HepG2 (cell line): ENCODE measurements around the gene ST3GAL2. TPM values are rescaled to one million over a fixed set of nuclear protein-coding genes. Genes with fewer than 3 reads are reported as not detected.
A peak's percentile ranks its signal among the peaks of the same experiment; 100 is the strongest.

Source experiments
- BATF2 ChIP-seq: sonication (generic); formaldehyde crosslinking; IDR thresholded peaks from 2 replicates; pipeline ENCODE4 v1.8.0; 2022; ENCODE audit warnings: mild to moderate bottlenecking, missing genetic modification reagents, moderate library complexity
- GATAD1 ChIP-seq: IDR thresholded peaks from 2 replicates; pipeline ENCODE4 v1.6.1; 2016; ENCODE audit warnings: missing genetic modification reagents, missing compliant biosample characterization
- HNF4A ChIP-seq: sonication (generic); formaldehyde crosslinking; IDR thresholded peaks from 2 replicates; pipeline ENCODE4 v1.4.0; 2020; ENCODE audit warnings: missing genetic modification reagents
- HNRNPK ChIP-seq: fragments of 200-400 bp; formaldehyde crosslinking; IDR thresholded peaks from 2 replicates; pipeline ENCODE4 v1.6.1; 2018; ENCODE audit warnings: low read length, low read depth, moderate library complexity, mild to moderate bottlenecking; ENCODE audit not compliant: poor library complexity, severe bottlenecking
- MLLT10 ChIP-seq: sonication (generic); formaldehyde crosslinking; IDR thresholded peaks from 2 replicates; pipeline ENCODE4 v1.4.0; 2020; ENCODE audit warnings: missing genetic modification reagents
- NR3C1 ChIP-seq: sonication (generic); formaldehyde crosslinking; IDR thresholded peaks from 2 replicates; pipeline ENCODE4 v1.4.0; 2020; ENCODE audit warnings: missing genetic modification reagents
- POLR2G ChIP-seq: fragments of 200-400 bp; formaldehyde crosslinking; IDR thresholded peaks from 2 replicates; pipeline ENCODE4 v1.6.1; 2018; ENCODE audit warnings: mild to moderate bottlenecking, low read depth, low read length, moderate library complexity
- RELA ChIP-seq: sonication (generic); formaldehyde crosslinking; IDR thresholded peaks from 2 replicates; pipeline ENCODE4 v1.4.0; 2020; ENCODE audit warnings: missing genetic modification reagents
- RXRB ChIP-seq: IDR thresholded peaks from 2 replicates; pipeline ENCODE4 v1.6.1; 2016; ENCODE audit warnings: borderline replicate concordance, missing genetic modification reagents, missing compliant biosample characterization
- SIN3B ChIP-seq: fragments of 150-350 bp; IDR thresholded peaks from 2 replicates; pipeline ENCODE4 v1.6.1; 2014; ENCODE audit warnings: low read length
- SP4 ChIP-seq: sonication (generic); formaldehyde crosslinking; IDR thresholded peaks from 2 replicates; pipeline ENCODE4 v1.8.1; 2023; ENCODE audit warnings: mild to moderate bottlenecking, missing genetic modification reagents
- TARDBP ChIP-seq: sonication (generic); formaldehyde crosslinking; IDR thresholded peaks from 2 replicates; pipeline ENCODE4 v1.8.0; 2022; ENCODE audit warnings: mild to moderate bottlenecking, missing genetic modification reagents
- THAP11 ChIP-seq: IDR thresholded peaks from 2 replicates; pipeline ENCODE4 v1.6.1; 2016; ENCODE audit warnings: missing biosample characterization, missing genetic modification reagents
- ZNF224 ChIP-seq: sonication (generic); formaldehyde crosslinking; IDR thresholded peaks from 2 replicates; pipeline ENCODE4 v1.5.0; 2020; ENCODE audit warnings: mild to moderate bottlenecking, missing genetic modification reagents
- ZNF629 ChIP-seq: sonication (generic); formaldehyde crosslinking; conservative IDR thresholded peaks from 2 replicates; pipeline ENCODE4 v1.5.0; 2020; ENCODE audit warnings: missing genetic modification reagents
- ZNF766 ChIP-seq: sonication (generic); formaldehyde crosslinking; IDR thresholded peaks from 2 replicates; pipeline ENCODE4 v1.5.0; 2020; ENCODE audit warnings: missing genetic modification reagents, borderline replicate concordance
- ZZZ3 ChIP-seq: sonication (generic); formaldehyde crosslinking; IDR thresholded peaks from 2 replicates; pipeline ENCODE4 v1.4.0; 2020; ENCODE audit warnings: missing genetic modification reagents, mild to moderate bottlenecking, borderline replicate concordance
- polyA plus RNA-seq, 8 experiments: library from polyadenylated mRNA; depleted of rRNA in 3 of 8; stranded (reverse) in 7 of 8; unstranded in 1 of 8; fragments of >200 nt; fragmentation: Illumina TruSeq in 4 of 8; extraction: Trizol in 4 of 8; gene quantifications; 2 replicates each; pipeline versions ENCODE4 v1.2.1 to v1.2.3, GENCODE V29; 2011 to 2016; ENCODE audit warnings: low read depth in 4 of 8, missing spikeins in 1 of 8, mixed read lengths in 1 of 8; ENCODE audit not compliant: insufficient read depth in 1 of 8
- total RNA-seq, 5 experiments: library from RNA; depleted of rRNA; stranded (reverse); fragments of >200 nt; fragmentation: Illumina TruSeq; extraction: Trizol; gene quantifications; 2 replicates each; pipeline ENCODE4 v1.2.3, GENCODE V29; 2016; ENCODE audit warnings: low read depth in 1 of 5
- TF ChIP-seq, protein P1 (sequence below): sonication (generic); formaldehyde crosslinking; conservative IDR thresholded peaks from 2 replicates; pipeline ENCODE4 v1.8.1; 2023; ENCODE audit warnings: missing genetic modification reagents
- TF ChIP-seq, protein P2 (sequence below): sonication (generic); formaldehyde crosslinking; IDR thresholded peaks from 2 replicates; pipeline ENCODE4 v1.5.0; 2020; ENCODE audit warnings: mild to moderate bottlenecking, missing genetic modification reagents
- TF ChIP-seq, protein P3 (sequence below): sonication (generic); formaldehyde crosslinking; IDR thresholded peaks from 2 replicates; pipeline ENCODE4 v1.4.0; 2020; ENCODE audit warnings: missing genetic modification reagents

ST3GAL2 gene
- total and polyA plus RNA-seq, 2 of the 13 experiments (the other 11 are each of a cell fraction or from before 2014, with no cell fraction given), result 16.3 to 24.9 TPM

DNA sequence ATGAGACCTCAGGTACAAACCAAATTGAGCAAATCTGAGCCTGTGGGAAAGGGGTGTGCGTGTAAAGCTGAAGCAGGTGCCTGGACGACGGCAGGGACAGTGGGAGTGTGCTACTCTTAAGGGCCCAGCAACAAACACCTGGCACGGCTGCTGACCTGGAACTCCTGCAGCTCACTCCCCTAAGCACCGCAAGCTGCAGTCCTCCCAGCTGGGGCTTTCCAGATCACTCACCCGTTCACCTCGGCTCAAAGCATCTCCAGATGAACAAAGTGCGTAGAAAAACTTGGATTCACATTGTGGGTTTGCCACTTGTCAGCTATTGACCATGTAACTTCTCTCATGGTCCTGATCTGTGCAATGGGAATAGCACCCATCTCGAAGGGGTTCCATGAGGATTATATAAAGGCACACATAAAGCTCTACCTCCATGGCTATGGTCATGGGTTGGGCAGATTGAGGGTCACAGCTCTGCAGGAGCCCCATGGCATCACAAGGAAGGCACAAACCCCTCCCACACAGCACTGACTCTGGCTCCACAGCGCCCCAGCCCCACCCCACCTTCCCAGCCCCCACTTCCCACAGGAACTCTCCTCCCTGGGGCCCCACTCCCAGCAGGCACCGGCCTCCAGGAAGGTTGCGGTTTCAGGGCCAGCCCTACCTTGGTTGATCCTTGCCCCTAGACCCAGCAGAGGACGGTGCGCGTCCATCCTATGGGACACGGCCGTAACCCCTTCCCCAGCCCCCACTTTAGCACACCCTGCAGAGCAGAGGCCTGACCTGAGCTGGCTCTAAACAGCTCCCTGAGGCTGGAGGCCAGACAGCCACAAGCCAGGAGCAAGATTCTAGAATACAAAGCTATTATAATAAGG is 21.9 kb downstream of the ST3GAL2 start (continued):
- TF ChIP-seq MLLT10 (CRISPR knock-in tag), result no peak
- peak; percentile 76 for TF ChIP-seq THAP11 (CRISPR knock-in tag)
- no peak for TF ChIP-seq GATAD1
- TF ChIP-seq HNRNPK, result no peak
- TF ChIP-seq NR3C1, result no peak
- 0 out of 2 replicates have a peak, but pooled peaks have one; percentile 33 for TF ChIP-seq BATF2 (CRISPR knock-in tag)
- peak; percentile 42 for TF ChIP-seq ZNF629
- TF ChIP-seq POLR2G, result no peak
- TF ChIP-seq, protein P1, sequence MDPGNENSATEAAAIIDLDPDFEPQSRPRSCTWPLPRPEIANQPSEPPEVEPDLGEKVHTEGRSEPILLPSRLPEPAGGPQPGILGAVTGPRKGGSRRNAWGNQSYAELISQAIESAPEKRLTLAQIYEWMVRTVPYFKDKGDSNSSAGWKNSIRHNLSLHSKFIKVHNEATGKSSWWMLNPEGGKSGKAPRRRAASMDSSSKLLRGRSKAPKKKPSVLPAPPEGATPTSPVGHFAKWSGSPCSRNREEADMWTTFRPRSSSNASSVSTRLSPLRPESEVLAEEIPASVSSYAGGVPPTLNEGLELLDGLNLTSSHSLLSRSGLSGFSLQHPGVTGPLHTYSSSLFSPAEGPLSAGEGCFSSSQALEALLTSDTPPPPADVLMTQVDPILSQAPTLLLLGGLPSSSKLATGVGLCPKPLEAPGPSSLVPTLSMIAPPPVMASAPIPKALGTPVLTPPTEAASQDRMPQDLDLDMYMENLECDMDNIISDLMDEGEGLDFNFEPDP (CRISPR knock-in tag), result no peak
- no peak for TF ChIP-seq RELA (CRISPR knock-in tag)
- no peak for TF ChIP-seq ZNF766 (CRISPR knock-in tag)
- TF ChIP-seq RXRB (CRISPR knock-in tag), result peak; percentile 32; the same call in 1 of the 2 replicates
- TF ChIP-seq, protein P2, sequence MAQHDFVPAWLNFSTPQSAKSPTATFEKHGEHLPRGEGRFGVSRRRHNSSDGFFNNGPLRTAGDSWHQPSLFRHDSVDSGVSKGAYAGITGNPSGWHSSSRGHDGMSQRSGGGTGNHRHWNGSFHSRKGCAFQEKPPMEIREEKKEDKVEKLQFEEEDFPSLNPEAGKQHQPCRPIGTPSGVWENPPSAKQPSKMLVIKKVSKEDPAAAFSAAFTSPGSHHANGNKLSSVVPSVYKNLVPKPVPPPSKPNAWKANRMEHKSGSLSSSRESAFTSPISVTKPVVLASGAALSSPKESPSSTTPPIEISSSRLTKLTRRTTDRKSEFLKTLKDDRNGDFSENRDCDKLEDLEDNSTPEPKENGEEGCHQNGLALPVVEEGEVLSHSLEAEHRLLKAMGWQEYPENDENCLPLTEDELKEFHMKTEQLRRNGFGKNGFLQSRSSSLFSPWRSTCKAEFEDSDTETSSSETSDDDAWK (CRISPR knock-in tag), result no peak
- peak; percentile 79 for TF ChIP-seq TARDBP (CRISPR knock-in tag)
- TF ChIP-seq SIN3B, result no peak
- TF ChIP-seq HNF4A (CRISPR knock-in tag), result peak; percentile 75
- peak; percentile 14; the same call in 1 of the 2 replicates for TF ChIP-seq SP4 (CRISPR knock-in tag)
- TF ChIP-seq, protein P3, sequence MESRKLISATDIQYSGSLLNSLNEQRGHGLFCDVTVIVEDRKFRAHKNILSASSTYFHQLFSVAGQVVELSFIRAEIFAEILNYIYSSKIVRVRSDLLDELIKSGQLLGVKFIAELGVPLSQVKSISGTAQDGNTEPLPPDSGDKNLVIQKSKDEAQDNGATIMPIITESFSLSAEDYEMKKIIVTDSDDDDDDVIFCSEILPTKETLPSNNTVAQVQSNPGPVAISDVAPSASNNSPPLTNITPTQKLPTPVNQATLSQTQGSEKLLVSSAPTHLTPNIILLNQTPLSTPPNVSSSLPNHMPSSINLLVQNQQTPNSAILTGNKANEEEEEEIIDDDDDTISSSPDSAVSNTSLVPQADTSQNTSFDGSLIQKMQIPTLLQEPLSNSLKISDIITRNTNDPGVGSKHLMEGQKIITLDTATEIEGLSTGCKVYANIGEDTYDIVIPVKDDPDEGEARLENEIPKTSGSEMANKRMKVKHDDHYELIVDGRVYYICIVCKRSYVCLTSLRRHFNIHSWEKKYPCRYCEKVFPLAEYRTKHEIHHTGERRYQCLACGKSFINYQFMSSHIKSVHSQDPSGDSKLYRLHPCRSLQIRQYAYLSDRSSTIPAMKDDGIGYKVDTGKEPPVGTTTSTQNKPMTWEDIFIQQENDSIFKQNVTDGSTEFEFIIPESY (CRISPR knock-in tag), result peak; percentile 78
- no peak for TF ChIP-seq ZZZ3 (CRISPR knock-in tag)
- TF ChIP-seq ZNF224 (CRISPR knock-in tag), result peak; percentile 70; the same call in 1 of the 2 replicates
